Stimulated activated CD8-positive, alpha-beta memory T cell treated with anti-CD3 and anti-CD28 coated beads, Interleukin-2, amount 100 ng/mL, for 1 hour (primary cell): ENCODE results near the gene BBOF1.

Experiments
- DNase-seq, 2 donors: peaks; one replicate each; pipeline ENCODE4 v3.0.0-alpha.2; 2020; ENCODE audit warnings: low read depth in 2 of 2

Gene BBOF1

GRCh38 chr14:74029136-74029535 lies 10.0 kb downstream of the BBOF1 start:
- no peak for DNase-seq

GRCh38 chr14:74034572-74034971 lies 15.4 kb downstream of the BBOF1 start:
- no peak for DNase-seq

GRCh38 chr14:74035556-74035955 lies 16.4 kb downstream of the BBOF1 start:
- no peak for DNase-seq

GRCh38 chr14:74038020-74038859 lies 19.1 kb downstream of the BBOF1 start:
- DNase-seq = no peak

GRCh38 chr14:74042296-74042695 lies 23.1 kb downstream of the BBOF1 start:
- no peak for DNase-seq

- DNase-seq = no peak
These were observed 26.4 kb downstream of the BBOF1 start for GRCh38 chr14:74045522-74045921.

- no peak for DNase-seq
These were observed 29.1 kb downstream of the BBOF1 start for GRCh38 chr14:74048281-74048680.

GRCh38 chr14:74049876-74050495 lies 30.8 kb downstream of the BBOF1 start:
- no peak for DNase-seq

- DNase-seq = no peak
These were observed 43.6 kb downstream of the BBOF1 start for GRCh38 chr14:74062809-74063150.

GRCh38 chr14:74064426-74064825 lies 45.3 kb downstream of the BBOF1 start:
- no peak for DNase-seq

GRCh38 chr14:74064883-74065282 lies 45.7 kb downstream of the BBOF1 start:
- DNase-seq = no peak

GRCh38 chr14:74065746-74066575 lies 46.8 kb downstream of the BBOF1 start:
- no peak for DNase-seq

- no peak for DNase-seq
These were observed 58.3 kb downstream of the BBOF1 start for GRCh38 chr14:74077401-74077800.

- DNase-seq = no peak
These were observed 61.8 kb downstream of the BBOF1 start for GRCh38 chr14:74080820-74081460.

GRCh38 chr14:74081491-74081890 lies 62.3 kb downstream of the BBOF1 start:
- DNase-seq = no peak

GRCh38 chr14:74083161-74083560 lies 64.0 kb downstream of the BBOF1 start:
- DNase-seq = no peak

GRCh38 chr14:74083784-74084276 lies 64.7 kb downstream of the BBOF1 start:
- no peak for DNase-seq

- DNase-seq = peak; percentile 100
These were observed 65.3 kb downstream of the BBOF1 start, which contains the start of the genes ALDH6A1 and LIN52 for GRCh38 chr14:74084277-74085046. Gene ALDH6A1 (minus strand): TSS chr14:74084453. CDS start chr14:74084394, 59 bp downstream. Gene LIN52 (plus strand): TSS chr14:74084956. CDS start chr14:74084975, 19 bp downstream.

- peak in 1 of 2 donors; percentile 13 for DNase-seq
These were observed 66.0 kb downstream of the BBOF1 start for GRCh38 chr14:74085047-74085637.

GRCh38 chr14:74085828-74086227 lies 66.7 kb downstream of the BBOF1 start:
- DNase-seq = no peak
